CD14-positive monocyte (primary cell): ENCODE measurements around the gene EVC. TPM values are rescaled to one million over a fixed set of nuclear protein-coding genes. Genes with fewer than 3 reads are reported as not detected.

Experiments
- DNase-seq, 3 donors: peaks; one replicate each; pipeline ENCODE4 v3.0.0-alpha.2; 2011 to 2022
- H2AFZ ChIP-seq: 2 replicates; pipeline ENCODE4 v1.6.0; 2012; ENCODE audit warnings: mild to moderate bottlenecking, low read depth, low read length, inconsistent platforms; ENCODE audit not compliant: insufficient read depth, poor library complexity, severe bottlenecking
- H3K27ac ChIP-seq, 2 donors: 1 replicate in 1 of 2; 2 replicates in 1 of 2; pipeline ENCODE4 v1.5.1; 2012 to 2013; ENCODE audit warnings: low read length in 2 of 2, control low read depth in 1 of 2, inconsistent platforms in 1 of 2, low read depth in 1 of 2, mild to moderate bottlenecking in 1 of 2
- H3K27me3 ChIP-seq, 2 donors: one replicate each; pipeline versions ENCODE4 v1.6.0 to v1.6.1; 2011 to 2013; ENCODE audit warnings: low read length in 2 of 2; ENCODE audit not compliant: control insufficient read depth in 2 of 2, insufficient read depth in 2 of 2
- H3K36me3 ChIP-seq, 2 donors: replicated peaks in 1 of 2; 1 replicate in 1 of 2; 2 replicates in 1 of 2; pipeline versions ENCODE4 v1.5.1 to v1.6.1; 2012 to 2013; ENCODE audit warnings: low read length in 2 of 2, control low read depth in 1 of 2, inconsistent platforms in 1 of 2, mild to moderate bottlenecking in 1 of 2; ENCODE audit not compliant: insufficient read depth in 2 of 2, control insufficient read depth in 1 of 2
- H3K4me1 ChIP-seq, 2 donors: 1 replicate in 1 of 2; 2 replicates in 1 of 2; pipeline versions ENCODE4 v1.5.1 to v1.6.1; 2012 to 2013; ENCODE audit warnings: low read length in 2 of 2, control low read depth in 1 of 2, inconsistent platforms in 1 of 2, mild to moderate bottlenecking in 1 of 2, moderate library complexity in 1 of 2; ENCODE audit not compliant: insufficient read depth in 2 of 2, control insufficient read depth in 1 of 2
- H3K4me2 ChIP-seq: replicated peaks from 2 replicates; pipeline ENCODE3; 2012; ENCODE audit warnings: low read length, moderate library complexity, mild to moderate bottlenecking; ENCODE audit not compliant: poor library complexity, severe bottlenecking; ENCODE audit errors: extremely low read depth
- H3K4me3 ChIP-seq, 3 experiments: fragments of 200-600 bp in 1 of 3; sonication (generic) in 1 of 3; replicated peaks in 1 of 3; 1 replicate in 2 of 3; 2 replicates in 1 of 3; pipeline ENCODE4 v1.5.1; 2011 to 2013; ENCODE audit warnings: low read length in 3 of 3, mild to moderate bottlenecking in 3 of 3, control low read depth in 2 of 3, low read depth in 2 of 3, inconsistent platforms in 1 of 3, moderate library complexity in 1 of 3
- H3K79me2 ChIP-seq: 2 replicates; pipeline ENCODE4 v1.6.0; 2012; ENCODE audit warnings: mild to moderate bottlenecking, control low read depth, inconsistent platforms, low read length, moderate library complexity; ENCODE audit not compliant: insufficient read depth
- H3K9ac ChIP-seq: 2 replicates; pipeline ENCODE4 v1.6.0; 2017; ENCODE audit warnings: low read length, mild to moderate bottlenecking; ENCODE audit not compliant: insufficient read depth, poor library complexity, severe bottlenecking
- H3K9me3 ChIP-seq, 2 donors: replicated peaks in 1 of 2; 1 replicate in 1 of 2; 2 replicates in 1 of 2; pipeline versions ENCODE4 v1.5.1 to v1.6.1; 2012 to 2013; ENCODE audit warnings: low read length in 2 of 2, control low read depth in 1 of 2; ENCODE audit not compliant: control insufficient read depth in 1 of 2, insufficient read depth in 1 of 2
- H4K20me1 ChIP-seq: 2 replicates; pipeline ENCODE4 v1.6.0; 2012; ENCODE audit warnings: mild to moderate bottlenecking, low read length, control low read depth, moderate library complexity; ENCODE audit not compliant: insufficient read depth
- H3K27ac Mint-ChIP-seq, 7 donors: one replicate each; pipeline ENCODE4 v1.8.0; 2020; ENCODE audit warnings: mild to moderate bottlenecking in 7 of 7, mixed read lengths in 7 of 7, moderate library complexity in 6 of 7, inconsistent platforms in 2 of 7
- H3K27me3 Mint-ChIP-seq, 3 donors: one replicate each; pipeline ENCODE4 v1.8.0; 2021 to 2022; ENCODE audit warnings: low read depth in 3 of 3, mild to moderate bottlenecking in 3 of 3, mixed read lengths in 3 of 3, moderate library complexity in 3 of 3, inconsistent platforms in 1 of 3
- H3K36me3 Mint-ChIP-seq, 2 donors: one replicate each; pipeline ENCODE4 v1.8.0; 2020; ENCODE audit warnings: mixed read lengths in 2 of 2, inconsistent platforms in 1 of 2, mild to moderate bottlenecking in 1 of 2
- H3K4me1 Mint-ChIP-seq: one replicate; pipeline ENCODE4 v1.8.0; 2020; ENCODE audit warnings: mild to moderate bottlenecking, mixed read lengths
- H3K4me3 Mint-ChIP-seq, 2 donors: one replicate each; pipeline ENCODE4 v1.8.0; 2020; ENCODE audit warnings: mild to moderate bottlenecking in 2 of 2, mixed read lengths in 2 of 2, moderate library complexity in 1 of 2
- H3K9me3 Mint-ChIP-seq, 7 donors: one replicate each; pipeline ENCODE4 v1.8.0; 2020 to 2022; ENCODE audit warnings: mixed read lengths in 7 of 7, mild to moderate bottlenecking in 6 of 7, moderate library complexity in 6 of 7, inconsistent platforms in 2 of 7
- WGBS: methylation state at CpG from one replicate; pipeline ENCODE4 v1.1.5; 2013; ENCODE audit warnings: missing lambda C conversion rate; ENCODE audit not compliant: insufficient coverage; 5-methylcytosine and 5-hydroxymethylcytosine counted together
- intact Hi-C, 2 donors: fragments of 100-400 bp; cut with micrococcal nuclease; formaldehyde crosslinking; loops; one replicate each; pipeline versions ENCODE4 v1.15.0 to v1.15.1; 2023
- polyA plus RNA-seq, 3 donors: library from polyadenylated mRNA; depleted of rRNA in 1 of 3; unstranded in 2 of 3; stranded (reverse) in 1 of 3; fragments of 300-500 nt in 2 of 3; fragments of >200 nt in 1 of 3; fragmentation: Illumina TruSeq in 2 of 3; gene quantifications; 1 replicate in 2 of 3; 2 replicates in 1 of 3; pipeline ENCODE4 v1.2.3, GENCODE V29; 2012 to 2021
- TF ChIP-seq, protein P1 (sequence below): fragments of 200-600 bp; IDR thresholded peaks from one replicate; pipeline ENCODE4 v1.8.0; 2022; ENCODE audit warnings: antibody characterized with exemption, mild to moderate bottlenecking

EVC gene
- polyA plus RNA-seq, 3 donors = 0.36 TPM; not detected in 2

DNA sequence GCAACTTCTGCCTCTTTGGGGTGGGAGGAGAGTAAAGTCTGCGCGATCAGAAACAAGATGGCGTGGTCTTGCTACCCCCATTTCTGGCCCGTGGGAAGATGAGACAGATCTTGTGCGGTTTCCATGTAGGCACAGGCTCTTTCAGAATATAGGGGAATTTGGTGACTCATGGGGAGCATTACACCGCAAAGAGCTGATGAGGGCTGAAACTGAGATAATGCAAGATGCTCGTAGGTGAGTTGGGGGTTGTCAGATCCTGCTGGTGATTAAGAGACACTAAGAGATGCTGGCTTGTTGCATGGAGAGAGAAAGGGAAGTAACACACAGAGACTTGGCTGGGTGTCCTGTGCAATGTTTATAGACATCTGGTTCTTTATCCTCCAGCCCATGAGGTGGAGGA lies 1.5 kb downstream of the EVC start:
- Mint-ChIP-seq H3K27ac (no peak overlapping the region), H3K27me3 (peaks cover 40 to 66% (median 52%) of the 10 kb centered on the region in 3 donors), H3K36me3 (peaks cover 0 to 2% of the 10 kb centered on the region in 2 donors), H3K4me3 (peak overlapping the region in 1 of 2 donors; percentile 73), H3K4me1 (peaks cover 15% of the 10 kb centered on the region), H3K9me3 (peaks cover 0 to 33% (median 14%) of the 10 kb centered on the region in 7 donors)
- Histone ChIP-seq H2AFZ (no peak overlapping the region), H3K9me3 (peaks cover 8 to 14% of the 10 kb centered on the region in 2 donors), H3K79me2 (no peaks in the 10 kb centered on the region), H3K4me3 (no peak overlapping the region), H3K9ac (no peak overlapping the region), H3K27ac (no peak overlapping the region), H3K36me3 (no peaks in the 10 kb centered on the region), H3K27me3 (peaks cover 26 to 51% of the 10 kb centered on the region in 2 donors), H3K4me2 (no peak overlapping the region), H4K20me1 (no peaks in the 10 kb centered on the region), H3K4me1 (peaks cover 10 to 24% of the 10 kb centered on the region in 2 donors)
- TF ChIP-seq, protein P1, sequence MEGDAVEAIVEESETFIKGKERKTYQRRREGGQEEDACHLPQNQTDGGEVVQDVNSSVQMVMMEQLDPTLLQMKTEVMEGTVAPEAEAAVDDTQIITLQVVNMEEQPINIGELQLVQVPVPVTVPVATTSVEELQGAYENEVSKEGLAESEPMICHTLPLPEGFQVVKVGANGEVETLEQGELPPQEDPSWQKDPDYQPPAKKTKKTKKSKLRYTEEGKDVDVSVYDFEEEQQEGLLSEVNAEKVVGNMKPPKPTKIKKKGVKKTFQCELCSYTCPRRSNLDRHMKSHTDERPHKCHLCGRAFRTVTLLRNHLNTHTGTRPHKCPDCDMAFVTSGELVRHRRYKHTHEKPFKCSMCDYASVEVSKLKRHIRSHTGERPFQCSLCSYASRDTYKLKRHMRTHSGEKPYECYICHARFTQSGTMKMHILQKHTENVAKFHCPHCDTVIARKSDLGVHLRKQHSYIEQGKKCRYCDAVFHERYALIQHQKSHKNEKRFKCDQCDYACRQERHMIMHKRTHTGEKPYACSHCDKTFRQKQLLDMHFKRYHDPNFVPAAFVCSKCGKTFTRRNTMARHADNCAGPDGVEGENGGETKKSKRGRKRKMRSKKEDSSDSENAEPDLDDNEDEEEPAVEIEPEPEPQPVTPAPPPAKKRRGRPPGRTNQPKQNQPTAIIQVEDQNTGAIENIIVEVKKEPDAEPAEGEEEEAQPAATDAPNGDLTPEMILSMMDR = no peak
- intact Hi-C loops = no loop called here
- WGBS = 96% methylated on average over 7 of the region's 7 CpGs
- peak in 1 of 3 donors; percentile 34 for DNase-seq

DNA sequence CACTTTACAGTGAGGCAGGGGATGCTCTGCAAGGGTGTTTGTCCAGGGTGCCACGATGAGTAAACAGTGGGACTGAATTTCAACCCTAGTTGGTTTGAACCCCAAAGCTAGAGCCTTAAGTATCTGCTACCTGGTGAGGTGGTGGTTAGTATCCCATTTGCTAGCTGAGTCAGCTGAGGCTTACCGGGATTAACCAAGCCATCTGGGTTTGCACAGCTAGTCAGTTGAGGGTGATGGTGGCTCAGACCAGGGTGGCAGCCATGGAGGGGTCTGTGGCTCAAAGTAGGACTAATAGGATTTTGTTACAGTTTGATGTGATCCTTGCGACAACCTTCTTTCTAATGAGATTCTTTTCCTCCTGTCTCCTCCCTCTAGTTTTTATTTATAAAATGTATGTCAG lies 1.9 kb downstream of the EVC start:
- no peak overlapping the region for H3K9ac ChIP-seq
- WGBS = 90% methylated on average over 2 of the region's 3 CpGs
- peaks cover 0 to 2% of the 10 kb centered on the region in 2 donors for H3K36me3 Mint-ChIP-seq

More for the DNA sequence above, 1.9 kb downstream of the EVC start:
- Mint-ChIP-seq H3K4me3 (peak overlapping the region in 1 of 2 donors; percentile 73), H3K4me1 (peaks cover 11% of the 10 kb centered on the region), H3K27ac (no peak overlapping the region), H3K9me3 (peaks cover 0 to 31% (median 14%) of the 10 kb centered on the region in 7 donors), H3K27me3 (peaks cover 36 to 63% (median 48%) of the 10 kb centered on the region in 3 donors)
- Histone ChIP-seq H3K27me3 (peaks cover 26 to 47% of the 10 kb centered on the region in 2 donors), H3K79me2 (no peaks in the 10 kb centered on the region), H2AFZ (no peak overlapping the region), H4K20me1 (no peaks in the 10 kb centered on the region), H3K4me3 (no peak overlapping the region), H3K36me3 (no peaks in the 10 kb centered on the region), H3K4me1 (peaks cover 6 to 19% of the 10 kb centered on the region in 2 donors), H3K4me2 (no peak overlapping the region), H3K27ac (no peak overlapping the region), H3K9me3 (peaks cover 8 to 14% of the 10 kb centered on the region in 2 donors)
- intact Hi-C loops = no loop called here
- TF ChIP-seq, protein P1 = no peak
- no peak for DNase-seq
